ENCODE results near the gene ARL14EP.

Gene ARL14EP

GRCh38 chr11:30322826-30323710 is at the start of gene ARL14EP:
Gene ARL14EP (plus strand): TSS chr11:30323104. CDS start chr11:30330949, 7,845 bp downstream.
- H3K9ac ChIP-seq (ENCODE audit: low read depth, low read length): peak within 1 kb of the TSS; percentile 94
- H3K4me1 ChIP-seq (ENCODE audit: insufficient read depth, low read length): peaks cover 18% of the 10 kb centered on the region
- H3K9me3 ChIP-seq (ENCODE audit: insufficient read depth, low read depth, low read length): no peaks in the 10 kb centered on the region
- peaks cover 9% of the 10 kb centered on the region; the same call in 1 of the 2 replicates for H3K36me3 ChIP-seq (ENCODE audit: insufficient read depth, low read depth, low read length)
- H3K27me3 ChIP-seq (ENCODE audit: insufficient read depth, low read length): peaks cover 13% of the 10 kb centered on the region; the same call in 1 of the 2 replicates
- H3K4me3 ChIP-seq (ENCODE audit: low read length): peak within 1 kb of the TSS; percentile 94
- H3K27ac ChIP-seq (ENCODE audit: low read length): peak within 1 kb of the TSS; percentile 76

GRCh38 chr11:30277176-30277575 is 45.7 kb upstream of the ARL14EP start:
- Histone ChIP-seq H3K9ac (ENCODE audit: low read depth, low read length) (no peak overlapping the region), H3K4me1 (ENCODE audit: insufficient read depth, low read length) (no peaks in the 10 kb centered on the region), H3K27ac (ENCODE audit: low read length) (no peak overlapping the region), H3K9me3 (ENCODE audit: insufficient read depth, low read depth, low read length) (no peaks in the 10 kb centered on the region), H3K4me3 (ENCODE audit: low read length) (no peak overlapping the region), H3K36me3 (ENCODE audit: insufficient read depth, low read depth, low read length) (no peaks in the 10 kb centered on the region), H3K27me3 (ENCODE audit: insufficient read depth, low read length) (no peaks in the 10 kb centered on the region)

GRCh38 chr11:30279796-30280195 is 43.1 kb upstream of the ARL14EP start:
- Histone ChIP-seq H3K27me3 (ENCODE audit: insufficient read depth, low read length) (no peaks in the 10 kb centered on the region), H3K9me3 (ENCODE audit: insufficient read depth, low read depth, low read length) (no peaks in the 10 kb centered on the region), H3K27ac (ENCODE audit: low read length) (no peak overlapping the region), H3K4me3 (ENCODE audit: low read length) (no peak overlapping the region), H3K9ac (ENCODE audit: low read depth, low read length) (no peak overlapping the region), H3K4me1 (ENCODE audit: insufficient read depth, low read length) (no peaks in the 10 kb centered on the region), H3K36me3 (ENCODE audit: insufficient read depth, low read depth, low read length) (no peaks in the 10 kb centered on the region)

- H3K27me3 ChIP-seq (ENCODE audit: insufficient read depth, low read length): no peaks in the 10 kb centered on the region
- H3K9me3 ChIP-seq (ENCODE audit: insufficient read depth, low read depth, low read length): no peaks in the 10 kb centered on the region
- no peak overlapping the region for H3K4me3 ChIP-seq (ENCODE audit: low read length)
- H3K27ac ChIP-seq (ENCODE audit: low read length): no peak overlapping the region
- H3K36me3 ChIP-seq (ENCODE audit: insufficient read depth, low read depth, low read length): no peaks in the 10 kb centered on the region
- no peak overlapping the region for H3K9ac ChIP-seq (ENCODE audit: low read depth, low read length)
- H3K4me1 ChIP-seq (ENCODE audit: insufficient read depth, low read length): no peaks in the 10 kb centered on the region
Measured at GRCh38 chr11:30281476-30282288, 41.2 kb upstream of the ARL14EP start.

- Histone ChIP-seq H3K9me3 (ENCODE audit: insufficient read depth, low read depth, low read length) (no peaks in the 10 kb centered on the region), H3K4me3 (ENCODE audit: low read length) (no peak overlapping the region), H3K9ac (ENCODE audit: low read depth, low read length) (no peak overlapping the region), H3K27me3 (ENCODE audit: insufficient read depth, low read length) (no peaks in the 10 kb centered on the region), H3K4me1 (ENCODE audit: insufficient read depth, low read length) (no peaks in the 10 kb centered on the region), H3K36me3 (ENCODE audit: insufficient read depth, low read depth, low read length) (no peaks in the 10 kb centered on the region), H3K27ac (ENCODE audit: low read length) (no peak overlapping the region)
Measured at GRCh38 chr11:30282289-30282631, 40.6 kb upstream of the ARL14EP start.

GRCh38 chr11:30284836-30285235 is 38.1 kb upstream of the ARL14EP start:
- Histone ChIP-seq H3K4me3 (ENCODE audit: low read length) (no peak overlapping the region), H3K27me3 (ENCODE audit: insufficient read depth, low read length) (no peaks in the 10 kb centered on the region), H3K9me3 (ENCODE audit: insufficient read depth, low read depth, low read length) (no peaks in the 10 kb centered on the region), H3K36me3 (ENCODE audit: insufficient read depth, low read depth, low read length) (no peaks in the 10 kb centered on the region), H3K9ac (ENCODE audit: low read depth, low read length) (no peak overlapping the region), H3K4me1 (ENCODE audit: insufficient read depth, low read length) (no peaks in the 10 kb centered on the region), H3K27ac (ENCODE audit: low read length) (no peak overlapping the region)

GRCh38 chr11:30285416-30286121 is 37.3 kb upstream of the ARL14EP start:
- Histone ChIP-seq H3K4me1 (ENCODE audit: insufficient read depth, low read length) (no peaks in the 10 kb centered on the region), H3K4me3 (ENCODE audit: low read length) (no peak overlapping the region), H3K9ac (ENCODE audit: low read depth, low read length) (no peak overlapping the region), H3K27ac (ENCODE audit: low read length) (no peak overlapping the region), H3K27me3 (ENCODE audit: insufficient read depth, low read length) (no peaks in the 10 kb centered on the region), H3K9me3 (ENCODE audit: insufficient read depth, low read depth, low read length) (no peaks in the 10 kb centered on the region), H3K36me3 (ENCODE audit: insufficient read depth, low read depth, low read length) (no peaks in the 10 kb centered on the region)

- H3K4me3 ChIP-seq (ENCODE audit: low read length): no peak overlapping the region
- H3K9me3 ChIP-seq (ENCODE audit: insufficient read depth, low read depth, low read length): no peaks in the 10 kb centered on the region
- H3K27ac ChIP-seq (ENCODE audit: low read length): no peak overlapping the region
- H3K4me1 ChIP-seq (ENCODE audit: insufficient read depth, low read length): no peaks in the 10 kb centered on the region
- no peaks in the 10 kb centered on the region for H3K27me3 ChIP-seq (ENCODE audit: insufficient read depth, low read length)
- H3K9ac ChIP-seq (ENCODE audit: low read depth, low read length): no peak overlapping the region
- no peaks in the 10 kb centered on the region for H3K36me3 ChIP-seq (ENCODE audit: insufficient read depth, low read depth, low read length)
Measured at GRCh38 chr11:30291331-30291730, 31.6 kb upstream of the ARL14EP start.

GRCh38 chr11:30292545-30292944 is 30.4 kb upstream of the ARL14EP start:
- no peaks in the 10 kb centered on the region for H3K27me3 ChIP-seq (ENCODE audit: insufficient read depth, low read length)
- H3K4me3 ChIP-seq (ENCODE audit: low read length): no peak overlapping the region
- no peaks in the 10 kb centered on the region for H3K9me3 ChIP-seq (ENCODE audit: insufficient read depth, low read depth, low read length)
- H3K9ac ChIP-seq (ENCODE audit: low read depth, low read length): no peak overlapping the region
- no peaks in the 10 kb centered on the region for H3K36me3 ChIP-seq (ENCODE audit: insufficient read depth, low read depth, low read length)
- no peaks in the 10 kb centered on the region for H3K4me1 ChIP-seq (ENCODE audit: insufficient read depth, low read length)
- H3K27ac ChIP-seq (ENCODE audit: low read length): no peak overlapping the region

- no peaks in the 10 kb centered on the region for H3K27me3 ChIP-seq (ENCODE audit: insufficient read depth, low read length)
- no peaks in the 10 kb centered on the region for H3K4me1 ChIP-seq (ENCODE audit: insufficient read depth, low read length)
- no peak overlapping the region for H3K9ac ChIP-seq (ENCODE audit: low read depth, low read length)
- H3K36me3 ChIP-seq (ENCODE audit: insufficient read depth, low read depth, low read length): no peaks in the 10 kb centered on the region
- H3K4me3 ChIP-seq (ENCODE audit: low read length): no peak overlapping the region
- H3K9me3 ChIP-seq (ENCODE audit: insufficient read depth, low read depth, low read length): no peaks in the 10 kb centered on the region
- H3K27ac ChIP-seq (ENCODE audit: low read length): no peak overlapping the region
Measured at GRCh38 chr11:30295178-30295885, 27.6 kb upstream of the ARL14EP start.

- Histone ChIP-seq H3K4me1 (ENCODE audit: insufficient read depth, low read length) (peaks cover 7% of the 10 kb centered on the region; the same call in 1 of the 2 replicates), H3K36me3 (ENCODE audit: insufficient read depth, low read depth, low read length) (no peaks in the 10 kb centered on the region), H3K27me3 (ENCODE audit: insufficient read depth, low read length) (no peaks in the 10 kb centered on the region), H3K27ac (ENCODE audit: low read length) (no peak overlapping the region), H3K9me3 (ENCODE audit: insufficient read depth, low read depth, low read length) (no peaks in the 10 kb centered on the region), H3K4me3 (ENCODE audit: low read length) (no peak overlapping the region), H3K9ac (ENCODE audit: low read depth, low read length) (no peak overlapping the region)
Measured at GRCh38 chr11:30304620-30305019, 18.3 kb upstream of the ARL14EP start.
